K562 (cell line): Measurements from ENCODE around the gene ATP9B. TPM values are rescaled to one million over a fixed set of nuclear protein-coding genes. Genes with fewer than 3 reads are reported as not detected.
A peak's percentile ranks its signal among the peaks of the same experiment; 100 is the strongest.

Source experiments
- BACH1 ChIP-seq: fragments of 200-800 bp; sonication (Bioruptor generic); IDR thresholded peaks from 2 replicates; pipeline ENCODE4 v1.6.1; 2016; ENCODE audit warnings: missing genetic modification characterization, missing compliant biosample characterization
- FOS ChIP-seq: IDR thresholded peaks from 3 replicates; pipeline ENCODE4 v1.6.1; 2011; ENCODE audit not compliant: insufficient read length; ENCODE audit errors: extremely low read depth
- FOXM1 ChIP-seq, 2 experiments: fragments of 450-650 bp in 1 of 2; sonication (generic) in 1 of 2; formaldehyde crosslinking in 1 of 2; IDR thresholded peaks; 2 replicates each; pipeline versions ENCODE4 v1.6.1 to v1.9.0; 2017 to 2022; ENCODE audit warnings: low read depth in 2 of 2, mild to moderate bottlenecking in 2 of 2, missing genetic modification reagents in 1 of 2, moderate library complexity in 1 of 2
- HNRNPK ChIP-seq: fragments of 200-400 bp; formaldehyde crosslinking; IDR thresholded peaks from one replicate; pipeline ENCODE4 v1.6.1; 2018; ENCODE audit warnings: mild to moderate bottlenecking, low read depth, low read length; ENCODE audit not compliant: poor library complexity, severe bottlenecking
- JUNB ChIP-seq: fragments of 450-650 bp; formaldehyde crosslinking; conservative IDR thresholded peaks from 2 replicates; pipeline ENCODE4 v1.4.0; 2020; ENCODE audit warnings: mild to moderate bottlenecking
- KLF10 ChIP-seq: fragments of 250-450 bp; sonication (Bioruptor Pico); IDR thresholded peaks from 2 replicates; pipeline ENCODE4 v1.6.1; 2021; ENCODE audit warnings: matching md5 sums
- MEIS2 ChIP-seq: fragments of 450-650 bp; IDR thresholded peaks from 2 replicates; pipeline ENCODE4 v1.6.1; 2014; ENCODE audit warnings: mild to moderate bottlenecking; ENCODE audit not compliant: partially characterized antibody
- NCOA2 ChIP-seq, 2 experiments: fragments of 450-650 bp; IDR thresholded peaks; 2 replicates each; pipeline ENCODE4 v1.6.1; 2018; ENCODE audit warnings: mild to moderate bottlenecking in 2 of 2, moderate library complexity in 1 of 2; ENCODE audit not compliant: partially characterized antibody in 2 of 2
- PYGO2 ChIP-seq: fragments of 450-650 bp; IDR thresholded peaks from 2 replicates; pipeline ENCODE4 v1.6.1; 2016; ENCODE audit warnings: mild to moderate bottlenecking, missing genetic modification characterization, moderate library complexity, missing compliant biosample characterization
- RBFOX2 ChIP-seq: fragments of 200-400 bp; formaldehyde crosslinking; IDR thresholded peaks from 2 replicates; pipeline ENCODE4 v1.6.1; 2017; ENCODE audit warnings: low read depth, mild to moderate bottlenecking, low read length, moderate library complexity
- RBM15 ChIP-seq: fragments of 200-400 bp; formaldehyde crosslinking; IDR thresholded peaks from 2 replicates; pipeline ENCODE4 v1.6.1; 2018; ENCODE audit warnings: mild to moderate bottlenecking, low read length, moderate library complexity; ENCODE audit not compliant: insufficient read depth
- ZBTB17 ChIP-seq: fragments of 450-650 bp; formaldehyde crosslinking; IDR thresholded peaks from 2 replicates; pipeline ENCODE4 v1.4.0; 2020; ENCODE audit warnings: mild to moderate bottlenecking
- ZC3H8 ChIP-seq: fragments of 450-650 bp; IDR thresholded peaks from 2 replicates; pipeline ENCODE4 v1.6.1; 2017
- ZNF584 ChIP-seq: fragments of 200-800 bp; sonication (Bioruptor generic); IDR thresholded peaks from 2 replicates; pipeline ENCODE4 v1.6.1; 2016; ENCODE audit warnings: low read depth, mild to moderate bottlenecking, missing genetic modification characterization, missing compliant biosample characterization
- ZNF696 ChIP-seq: fragments of 250-450 bp; sonication (Bioruptor Pico); conservative IDR thresholded peaks from 2 replicates; pipeline ENCODE4 v1.4.0; 2020; ENCODE audit warnings: mild to moderate bottlenecking, moderate library complexity
- polyA plus RNA-seq, 8 experiments: library from polyadenylated mRNA; depleted of rRNA in 4 of 8; stranded (reverse) in 5 of 8; unstranded in 3 of 8; fragments of >200 nt; fragmentation: Nextera tagmentation in 2 of 8; fragmentation: Illumina TruSeq in 1 of 8; extraction: Ambion mirVana in 2 of 8; extraction: Trizol in 1 of 8; gene quantifications; 2 replicates each; pipeline versions ENCODE4 v1.2.1 to v1.2.3, GENCODE V29; 2011 to 2014; ENCODE audit warnings: inconsistent platforms in 1 of 8, missing spikeins in 1 of 8
- total RNA-seq, 7 experiments: library from RNA; depleted of rRNA in 6 of 7; stranded (reverse); fragments of >200 nt in 6 of 7; fragmentation: Illumina TruSeq in 2 of 7; extraction: Trizol in 2 of 7; gene quantifications; 2 replicates each; pipeline versions ENCODE4 v1.2.1 to v1.2.3, GENCODE V29; 2011 to 2021; ENCODE audit warnings: low replicate concordance in 1 of 7
- TF ChIP-seq, protein P1 (sequence below): fragments of 250-450 bp; sonication (Bioruptor Pico); IDR thresholded peaks from 2 replicates; pipeline ENCODE4 v1.8.0; 2022; ENCODE audit warnings: inconsistent platforms
- TF ChIP-seq, protein P2 (sequence below): fragments of 250-450 bp; sonication (Bioruptor Pico); IDR thresholded peaks from 2 replicates; pipeline ENCODE4 v1.5.0; 2021; ENCODE audit warnings: mild to moderate bottlenecking, moderate library complexity
- TF ChIP-seq, protein P3 (sequence below): sonication (generic); formaldehyde crosslinking; IDR thresholded peaks from 2 replicates; pipeline ENCODE4 v1.9.0; 2022; ENCODE audit warnings: mild to moderate bottlenecking, missing genetic modification reagents
- TF ChIP-seq, protein P4 (sequence below): fragments of 250-450 bp; sonication (Bioruptor Pico); IDR thresholded peaks from 2 replicates; pipeline ENCODE4 v1.4.0; 2020; ENCODE audit warnings: mild to moderate bottlenecking, moderate library complexity

ATP9B gene
- total and polyA plus RNA-seq, 9 of the 15 experiments (the other 6 are each of a cell fraction or from before 2014, with no cell fraction given): 0.66 to 13.2 (median 7.9) TPM

DNA sequence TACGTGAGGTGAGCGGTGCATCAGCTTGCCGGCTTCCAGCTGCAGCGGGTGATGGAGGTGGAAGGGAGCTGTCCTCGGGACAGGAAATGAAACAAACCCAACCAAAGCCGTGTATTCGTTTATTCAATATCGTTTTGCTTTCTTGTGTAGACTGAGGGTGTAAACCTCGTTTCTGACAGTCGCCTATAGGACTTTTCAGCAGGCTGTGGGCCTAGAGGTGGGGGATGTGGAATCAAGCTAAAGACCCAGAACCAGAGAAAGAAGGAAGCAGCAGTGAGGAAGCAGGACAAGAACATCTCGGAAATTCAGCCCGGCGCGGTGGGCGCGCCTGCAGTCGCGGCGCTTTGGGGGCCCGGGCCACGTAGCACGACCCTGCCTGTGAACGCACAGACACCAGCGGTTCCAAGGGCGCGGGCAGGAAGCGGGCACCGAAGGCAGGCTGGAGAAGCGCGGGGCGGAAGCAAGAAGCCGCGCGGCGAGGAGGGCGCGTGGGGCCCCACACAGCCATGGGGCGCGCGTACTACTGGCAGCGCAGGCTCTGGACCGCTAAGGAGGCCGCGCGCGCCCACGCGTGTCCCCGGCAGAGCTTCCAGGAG, 755 bp upstream of the ATP9B start (continued):
- no peak for TF ChIP-seq FOXM1 (IDR thresholded peaks at IDR 0.05; ENCODE audit: low read depth)
- no peak for TF ChIP-seq FOXM1 (CRISPR knock-in tag; IDR thresholded peaks at IDR 0.05; ENCODE audit: low read depth)
- no peak for TF ChIP-seq ZC3H8
- TF ChIP-seq, protein P1, sequence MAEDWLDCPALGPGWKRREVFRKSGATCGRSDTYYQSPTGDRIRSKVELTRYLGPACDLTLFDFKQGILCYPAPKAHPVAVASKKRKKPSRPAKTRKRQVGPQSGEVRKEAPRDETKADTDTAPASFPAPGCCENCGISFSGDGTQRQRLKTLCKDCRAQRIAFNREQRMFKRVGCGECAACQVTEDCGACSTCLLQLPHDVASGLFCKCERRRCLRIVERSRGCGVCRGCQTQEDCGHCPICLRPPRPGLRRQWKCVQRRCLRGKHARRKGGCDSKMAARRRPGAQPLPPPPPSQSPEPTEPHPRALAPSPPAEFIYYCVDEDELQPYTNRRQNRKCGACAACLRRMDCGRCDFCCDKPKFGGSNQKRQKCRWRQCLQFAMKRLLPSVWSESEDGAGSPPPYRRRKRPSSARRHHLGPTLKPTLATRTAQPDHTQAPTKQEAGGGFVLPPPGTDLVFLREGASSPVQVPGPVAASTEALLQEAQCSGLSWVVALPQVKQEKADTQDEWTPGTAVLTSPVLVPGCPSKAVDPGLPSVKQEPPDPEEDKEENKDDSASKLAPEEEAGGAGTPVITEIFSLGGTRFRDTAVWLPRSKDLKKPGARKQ (CRISPR knock-in tag): peak; percentile 85
- TF ChIP-seq MEIS2: no peak
- no peak for TF ChIP-seq KLF10 (CRISPR knock-in tag)
- TF ChIP-seq HNRNPK: no peak
- no peak for TF ChIP-seq FOS
- TF ChIP-seq RBFOX2: no peak
- TF ChIP-seq, protein P2, sequence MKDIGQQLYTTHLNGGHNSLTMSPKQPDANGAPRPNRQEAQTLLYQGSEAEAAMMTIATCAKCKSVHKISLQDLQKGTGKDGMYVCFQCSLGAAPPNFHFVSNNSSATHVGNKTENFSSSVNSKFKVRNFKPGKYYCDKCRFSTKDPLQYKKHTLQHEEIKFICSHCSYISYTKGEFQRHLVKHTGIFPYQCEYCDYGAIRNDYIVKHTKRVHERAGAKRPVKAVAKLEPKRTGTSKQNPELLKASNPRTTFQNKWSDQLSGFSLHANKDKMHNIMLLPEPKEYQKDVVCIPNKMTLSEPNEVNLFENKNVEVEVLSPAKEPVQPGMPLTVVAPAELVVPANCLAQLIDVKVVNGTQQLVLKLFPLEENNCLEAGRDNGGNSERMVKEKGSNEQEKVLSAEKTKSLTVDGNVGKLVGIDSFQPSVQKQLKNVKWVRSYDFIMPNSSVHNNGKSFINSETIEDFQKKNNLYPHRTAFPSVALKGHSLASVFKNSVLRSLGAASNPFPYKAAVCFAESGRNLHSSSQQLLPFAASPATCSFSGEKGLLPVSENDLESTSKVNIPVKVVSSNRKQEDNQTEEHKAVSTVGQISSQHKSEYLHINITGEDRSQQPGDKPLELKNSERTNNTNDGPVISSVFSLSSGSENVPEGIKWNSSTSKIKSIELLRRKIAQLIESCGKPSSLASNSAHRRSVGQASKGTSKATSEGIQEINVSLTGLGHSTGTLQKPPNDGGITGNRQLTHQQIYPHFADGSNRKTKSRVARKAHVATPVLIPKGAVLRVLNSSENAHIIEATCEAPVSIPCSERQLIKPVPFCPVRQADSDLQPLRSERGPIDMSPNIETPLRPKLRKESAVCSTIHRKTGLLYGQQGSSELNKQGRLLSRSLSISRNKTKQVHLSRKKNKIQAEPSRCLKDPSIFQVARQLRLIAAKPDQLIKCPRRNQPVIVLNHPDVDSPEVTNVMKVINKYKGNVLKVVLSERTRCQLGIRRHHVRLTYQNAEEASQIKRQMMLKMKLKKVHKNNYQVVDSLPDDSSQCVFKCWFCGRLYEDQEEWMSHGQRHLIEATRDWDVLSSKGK (CRISPR knock-in tag): no peak
- TF ChIP-seq RBM15: no peak
- no peak for TF ChIP-seq NCOA2 (IDR thresholded peaks at IDR 0.05; ENCODE audit: partially characterized antibody in 2 of 2)
- TF ChIP-seq ZNF696 (CRISPR knock-in tag): no peak
- TF ChIP-seq, protein P3, sequence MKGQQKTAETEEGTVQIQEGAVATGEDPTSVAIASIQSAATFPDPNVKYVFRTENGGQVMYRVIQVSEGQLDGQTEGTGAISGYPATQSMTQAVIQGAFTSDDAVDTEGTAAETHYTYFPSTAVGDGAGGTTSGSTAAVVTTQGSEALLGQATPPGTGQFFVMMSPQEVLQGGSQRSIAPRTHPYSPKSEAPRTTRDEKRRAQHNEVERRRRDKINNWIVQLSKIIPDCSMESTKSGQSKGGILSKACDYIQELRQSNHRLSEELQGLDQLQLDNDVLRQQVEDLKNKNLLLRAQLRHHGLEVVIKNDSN (CRISPR knock-in tag): no peak
- TF ChIP-seq ZBTB17 (CRISPR knock-in tag): 0 out of 2 replicates have a peak, but pooled peaks have one; percentile 35
- TF ChIP-seq JUNB (CRISPR knock-in tag): no peak
- TF ChIP-seq ZNF584 (CRISPR knock-in tag): no peak
- TF ChIP-seq BACH1 (tag): no peak
- TF ChIP-seq, protein P4, sequence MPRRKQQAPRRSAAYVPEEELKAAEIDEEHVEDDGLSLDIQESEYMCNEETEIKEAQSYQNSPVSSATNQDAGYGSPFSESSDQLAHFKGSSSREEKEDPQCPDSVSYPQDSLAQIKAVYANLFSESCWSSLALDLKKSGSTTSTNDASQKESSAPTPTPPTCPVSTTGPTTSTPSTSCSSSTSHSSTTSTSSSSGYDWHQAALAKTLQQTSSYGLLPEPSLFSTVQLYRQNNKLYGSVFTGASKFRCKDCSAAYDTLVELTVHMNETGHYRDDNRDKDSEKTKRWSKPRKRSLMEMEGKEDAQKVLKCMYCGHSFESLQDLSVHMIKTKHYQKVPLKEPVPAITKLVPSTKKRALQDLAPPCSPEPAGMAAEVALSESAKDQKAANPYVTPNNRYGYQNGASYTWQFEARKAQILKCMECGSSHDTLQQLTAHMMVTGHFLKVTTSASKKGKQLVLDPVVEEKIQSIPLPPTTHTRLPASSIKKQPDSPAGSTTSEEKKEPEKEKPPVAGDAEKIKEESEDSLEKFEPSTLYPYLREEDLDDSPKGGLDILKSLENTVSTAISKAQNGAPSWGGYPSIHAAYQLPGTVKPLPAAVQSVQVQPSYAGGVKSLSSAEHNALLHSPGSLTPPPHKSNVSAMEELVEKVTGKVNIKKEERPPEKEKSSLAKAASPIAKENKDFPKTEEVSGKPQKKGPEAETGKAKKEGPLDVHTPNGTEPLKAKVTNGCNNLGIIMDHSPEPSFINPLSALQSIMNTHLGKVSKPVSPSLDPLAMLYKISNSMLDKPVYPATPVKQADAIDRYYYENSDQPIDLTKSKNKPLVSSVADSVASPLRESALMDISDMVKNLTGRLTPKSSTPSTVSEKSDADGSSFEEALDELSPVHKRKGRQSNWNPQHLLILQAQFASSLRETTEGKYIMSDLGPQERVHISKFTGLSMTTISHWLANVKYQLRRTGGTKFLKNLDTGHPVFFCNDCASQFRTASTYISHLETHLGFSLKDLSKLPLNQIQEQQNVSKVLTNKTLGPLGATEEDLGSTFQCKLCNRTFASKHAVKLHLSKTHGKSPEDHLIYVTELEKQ (CRISPR knock-in tag): no peak
- TF ChIP-seq PYGO2 (tag): no peak
